ENCODE measurements around the gene RACK1.

RACK1 gene

DNA sequence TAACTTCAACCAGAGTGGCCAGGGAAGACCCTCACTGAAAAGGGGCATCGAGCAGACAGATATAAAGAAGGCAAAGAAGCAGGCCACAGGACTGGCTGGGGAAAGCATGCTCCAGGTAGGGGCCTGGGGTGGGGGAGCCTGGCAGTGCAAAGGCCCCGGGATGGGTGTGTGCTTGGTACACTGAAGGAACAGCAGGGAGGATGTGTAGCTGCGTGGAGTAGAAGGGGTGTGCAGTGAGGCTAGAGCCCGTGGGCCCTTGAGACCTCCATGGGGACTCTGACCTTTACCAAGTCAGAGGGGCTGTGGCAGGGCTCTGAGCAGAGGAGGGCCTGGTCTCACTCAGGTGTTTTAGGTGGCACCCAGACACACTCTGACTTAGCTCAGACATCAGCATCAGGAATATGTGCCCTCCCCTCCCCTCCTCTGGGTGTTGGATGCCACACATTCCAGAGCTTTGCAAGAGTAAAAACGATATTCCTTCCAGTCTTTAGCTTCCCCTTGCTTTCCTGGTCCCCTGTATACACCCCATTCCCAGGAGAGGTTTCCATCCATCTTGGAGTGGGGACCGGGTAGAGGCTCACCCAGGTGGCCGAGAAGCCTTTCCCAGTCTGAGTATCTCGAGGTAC is 46.3 kb downstream of the RACK1 start:
- Histone ChIP-seq H3K36me3 (ENCODE audit: insufficient read depth, low read depth, low read length) (no peaks in the 10 kb centered on the region), H3K9ac (ENCODE audit: low read depth, low read length) (no peak overlapping the region), H3K9me3 (ENCODE audit: insufficient read depth, low read depth, low read length) (no peaks in the 10 kb centered on the region), H3K4me3 (ENCODE audit: low read length) (no peak overlapping the region), H3K27ac (ENCODE audit: low read length) (no peak overlapping the region), H3K4me1 (ENCODE audit: insufficient read depth, low read length) (peaks cover 10% of the 10 kb centered on the region), H3K27me3 (ENCODE audit: insufficient read depth, low read length) (peaks cover 59% of the 10 kb centered on the region)

DNA sequence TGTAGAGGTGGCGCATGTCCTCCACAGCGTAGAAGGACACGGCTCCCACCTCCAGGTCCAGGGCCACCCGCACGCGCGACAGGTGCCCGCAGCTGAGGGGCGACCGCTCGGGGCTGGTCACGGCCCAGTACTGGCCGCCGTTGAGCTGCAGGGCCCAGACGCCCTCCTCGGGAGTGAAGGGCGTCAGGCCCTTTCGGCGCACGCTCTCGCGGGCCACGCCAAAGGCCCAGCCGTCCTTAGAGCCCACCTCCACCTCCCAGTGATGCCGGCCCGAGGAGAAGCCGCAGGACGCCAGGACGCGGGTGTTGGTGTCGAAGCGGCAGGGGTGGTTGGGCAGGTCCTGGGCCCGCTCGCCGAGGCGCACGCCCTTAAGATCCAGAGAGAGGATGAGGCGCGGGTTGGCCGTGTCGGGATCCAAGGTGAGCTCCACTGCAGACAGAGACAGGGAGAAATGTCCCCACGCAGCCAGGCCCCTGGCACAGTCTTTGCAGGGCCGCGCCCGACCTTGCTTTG is 48.4 kb downstream of the RACK1 start:
- no peak overlapping the region for H3K4me3 ChIP-seq (ENCODE audit: low read length)
- H3K27ac ChIP-seq (ENCODE audit: low read length), result no peak overlapping the region
- no peak overlapping the region for H3K9ac ChIP-seq (ENCODE audit: low read depth, low read length)
- H3K4me1 ChIP-seq (ENCODE audit: insufficient read depth, low read length), result peaks cover 10% of the 10 kb centered on the region
- H3K36me3 ChIP-seq (ENCODE audit: insufficient read depth, low read depth, low read length), result no peaks in the 10 kb centered on the region
- H3K9me3 ChIP-seq (ENCODE audit: insufficient read depth, low read depth, low read length), result no peaks in the 10 kb centered on the region
- peaks cover 49% of the 10 kb centered on the region for H3K27me3 ChIP-seq (ENCODE audit: insufficient read depth, low read length)

DNA sequence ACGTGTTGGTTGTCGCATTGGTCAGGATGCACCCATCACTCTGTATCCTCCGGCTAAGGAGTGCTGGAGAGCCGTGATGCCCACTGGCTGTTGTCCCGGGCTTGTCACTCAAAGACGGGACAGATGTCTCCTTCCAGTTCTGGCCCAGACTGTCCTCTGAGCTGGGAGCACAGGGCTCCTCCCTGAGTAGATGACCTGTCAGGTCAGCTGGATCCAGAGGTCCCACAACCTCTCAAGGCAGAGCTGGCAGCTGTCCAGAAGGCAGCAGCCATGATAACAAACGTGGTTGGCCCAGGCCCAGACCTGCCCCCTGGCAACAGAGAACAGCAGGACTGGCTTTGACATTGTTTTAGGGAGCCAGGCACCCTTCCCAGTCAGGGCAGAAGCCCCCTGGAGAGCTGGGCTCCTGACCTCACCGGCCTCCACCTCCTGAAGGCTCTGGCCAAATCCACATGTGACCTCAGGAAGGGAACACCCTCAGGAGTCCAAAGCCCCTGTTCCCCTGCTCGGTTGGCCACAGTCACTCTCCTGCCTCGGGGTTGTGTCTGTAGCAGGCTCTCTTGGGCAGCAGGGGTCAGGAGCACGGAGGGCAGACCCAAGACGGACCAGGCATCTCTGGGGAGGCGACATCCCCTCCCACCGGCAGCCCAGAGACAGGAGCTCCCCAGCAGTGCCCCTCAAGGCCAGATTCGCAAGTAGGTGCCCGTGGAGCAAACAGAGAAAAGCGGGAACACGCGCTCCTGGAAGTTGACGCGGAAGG is 49.0 kb downstream of the RACK1 start:
- Histone ChIP-seq H3K4me1 (ENCODE audit: insufficient read depth, low read length) (peaks cover 10% of the 10 kb centered on the region), H3K9me3 (ENCODE audit: insufficient read depth, low read depth, low read length) (no peaks in the 10 kb centered on the region), H3K4me3 (ENCODE audit: low read length) (no peak overlapping the region), H3K36me3 (ENCODE audit: insufficient read depth, low read depth, low read length) (no peaks in the 10 kb centered on the region), H3K27ac (ENCODE audit: low read length) (no peak overlapping the region), H3K9ac (ENCODE audit: low read depth, low read length) (no peak overlapping the region), H3K27me3 (ENCODE audit: insufficient read depth, low read length) (peaks cover 49% of the 10 kb centered on the region)

DNA sequence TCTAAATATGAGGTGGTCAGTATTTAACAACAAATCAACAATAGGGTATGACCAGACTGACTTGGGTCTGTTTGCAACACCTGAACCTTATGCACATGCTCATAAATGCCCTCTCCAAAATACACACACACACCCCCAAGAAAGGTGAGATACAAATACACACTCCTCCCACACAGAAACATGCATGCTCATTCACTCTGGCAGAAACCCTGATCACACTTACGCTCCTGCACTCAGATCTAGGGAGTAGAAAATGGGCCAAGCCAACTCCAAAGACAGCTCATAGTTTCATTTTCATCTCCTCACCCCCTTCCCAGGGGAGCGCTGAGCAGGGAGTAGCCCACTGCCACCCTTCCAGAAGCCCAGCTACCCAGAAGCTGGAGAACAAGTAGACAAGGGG is 50.0 kb downstream of the RACK1 start:
- Histone ChIP-seq H3K27me3 (ENCODE audit: insufficient read depth, low read length) (peaks cover 49% of the 10 kb centered on the region), H3K9ac (ENCODE audit: low read depth, low read length) (no peak overlapping the region)

DNA sequence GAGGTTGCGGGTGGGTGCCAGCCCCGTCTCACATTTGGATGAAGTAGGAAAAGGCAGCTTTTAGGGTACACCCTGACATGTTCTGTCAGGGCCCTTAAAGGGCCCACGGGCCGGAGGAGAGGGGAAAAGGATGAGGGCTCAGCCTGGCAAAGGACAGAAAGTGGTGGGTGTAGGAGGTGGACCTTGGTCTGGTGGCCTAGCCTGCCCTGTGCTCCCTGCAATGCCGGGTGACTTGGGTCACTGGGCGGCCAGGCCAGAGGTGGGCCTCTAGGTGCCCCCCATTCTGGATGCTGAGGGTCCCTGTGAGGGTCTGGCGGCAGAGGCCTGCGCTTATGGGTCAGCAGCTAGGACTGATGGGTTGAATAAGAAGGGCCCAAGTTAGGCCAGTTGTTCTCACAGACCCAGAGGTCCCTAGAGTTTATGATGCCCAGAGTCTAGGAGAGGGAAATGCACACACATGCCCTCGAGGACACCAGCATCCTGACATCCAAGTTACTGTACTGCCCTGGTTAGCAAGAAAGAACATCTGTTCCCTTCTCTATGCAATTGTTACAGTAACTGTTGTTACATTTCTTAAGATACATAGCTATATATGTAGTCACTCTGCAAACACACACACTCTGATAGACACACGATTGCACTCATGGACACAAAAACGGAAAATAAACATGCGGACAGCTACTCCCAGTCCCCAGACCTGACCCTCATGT is 51.2 kb downstream of the RACK1 start:
- Histone ChIP-seq H3K9ac (ENCODE audit: low read depth, low read length) (peak overlapping the region; percentile 65; the same call in 1 of the 2 replicates), H3K4me1 (ENCODE audit: insufficient read depth, low read length) (0 out of 2 replicates have a peak, but pooled peaks cover under 1% of the 10 kb centered on the region), H3K9me3 (ENCODE audit: insufficient read depth, low read depth, low read length) (no peaks in the 10 kb centered on the region), H3K27me3 (ENCODE audit: insufficient read depth, low read length) (peaks cover 41% of the 10 kb centered on the region), H3K4me3 (ENCODE audit: low read length) (peak overlapping the region; percentile 97), H3K36me3 (ENCODE audit: insufficient read depth, low read depth, low read length) (no peaks in the 10 kb centered on the region), H3K27ac (ENCODE audit: low read length) (no peak overlapping the region)

More for the DNA sequence above, 50.0 kb downstream of the RACK1 start:
- Histone ChIP-seq H3K4me3 (ENCODE audit: low read length) (no peak overlapping the region), H3K9me3 (ENCODE audit: insufficient read depth, low read depth, low read length) (no peaks in the 10 kb centered on the region), H3K4me1 (ENCODE audit: insufficient read depth, low read length) (peaks cover 9% of the 10 kb centered on the region; the same call in 1 of the 2 replicates), H3K27ac (ENCODE audit: low read length) (no peak overlapping the region), H3K36me3 (ENCODE audit: insufficient read depth, low read depth, low read length) (no peaks in the 10 kb centered on the region)

DNA sequence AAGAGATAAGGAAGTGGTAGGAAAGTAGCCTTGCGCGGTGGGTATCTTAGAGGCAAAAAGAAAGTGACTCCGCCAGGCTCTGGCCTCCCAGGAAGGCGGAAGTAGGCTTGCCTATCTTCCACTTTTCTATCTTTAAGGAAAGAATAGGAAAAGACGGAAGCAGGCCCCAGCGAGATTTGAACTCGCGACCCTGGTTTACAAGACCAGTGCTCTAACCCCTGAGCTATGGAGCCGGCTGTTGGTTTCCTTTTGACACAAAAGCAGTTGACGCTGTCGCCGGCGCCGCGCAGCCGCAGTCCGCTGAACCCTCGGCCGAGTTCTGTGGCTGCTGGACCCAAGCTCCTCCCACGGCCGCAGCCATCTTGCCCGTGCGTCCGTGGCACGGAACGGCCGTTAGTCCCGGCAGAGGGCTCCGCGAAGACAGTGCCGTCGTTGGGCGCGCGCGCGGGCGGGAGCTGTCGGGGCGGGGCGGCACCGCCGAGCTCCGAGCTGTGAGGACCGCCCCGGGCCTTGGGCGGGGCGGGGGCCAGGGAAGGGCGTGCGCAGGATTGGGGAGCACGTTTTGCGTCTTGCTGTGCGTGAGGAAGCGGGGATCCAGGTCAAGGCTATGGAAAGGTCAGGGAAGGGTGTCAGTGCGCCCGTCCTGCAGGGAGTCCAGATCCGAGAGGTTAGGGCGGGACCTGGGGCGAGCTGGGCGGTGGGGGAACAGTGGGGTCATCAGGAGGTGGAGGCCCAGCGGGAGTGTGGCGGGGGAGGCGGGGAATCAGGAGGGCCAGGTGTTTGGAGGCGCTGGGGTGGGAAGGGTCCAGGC is 52.0 kb downstream of the RACK1 start:
- H3K27me3 ChIP-seq (ENCODE audit: insufficient read depth, low read length), result peaks cover 41% of the 10 kb centered on the region
- peak overlapping the region; percentile 97 for H3K4me3 ChIP-seq (ENCODE audit: low read length)
- no peaks in the 10 kb centered on the region for H3K9me3 ChIP-seq (ENCODE audit: insufficient read depth, low read depth, low read length)
- H3K36me3 ChIP-seq (ENCODE audit: insufficient read depth, low read depth, low read length), result no peaks in the 10 kb centered on the region
- H3K9ac ChIP-seq (ENCODE audit: low read depth, low read length), result peak overlapping the region; percentile 65; the same call in 1 of the 2 replicates
- no peaks in the 10 kb centered on the region for H3K4me1 ChIP-seq (ENCODE audit: insufficient read depth, low read length)
- no peak overlapping the region for H3K27ac ChIP-seq (ENCODE audit: low read length)

DNA sequence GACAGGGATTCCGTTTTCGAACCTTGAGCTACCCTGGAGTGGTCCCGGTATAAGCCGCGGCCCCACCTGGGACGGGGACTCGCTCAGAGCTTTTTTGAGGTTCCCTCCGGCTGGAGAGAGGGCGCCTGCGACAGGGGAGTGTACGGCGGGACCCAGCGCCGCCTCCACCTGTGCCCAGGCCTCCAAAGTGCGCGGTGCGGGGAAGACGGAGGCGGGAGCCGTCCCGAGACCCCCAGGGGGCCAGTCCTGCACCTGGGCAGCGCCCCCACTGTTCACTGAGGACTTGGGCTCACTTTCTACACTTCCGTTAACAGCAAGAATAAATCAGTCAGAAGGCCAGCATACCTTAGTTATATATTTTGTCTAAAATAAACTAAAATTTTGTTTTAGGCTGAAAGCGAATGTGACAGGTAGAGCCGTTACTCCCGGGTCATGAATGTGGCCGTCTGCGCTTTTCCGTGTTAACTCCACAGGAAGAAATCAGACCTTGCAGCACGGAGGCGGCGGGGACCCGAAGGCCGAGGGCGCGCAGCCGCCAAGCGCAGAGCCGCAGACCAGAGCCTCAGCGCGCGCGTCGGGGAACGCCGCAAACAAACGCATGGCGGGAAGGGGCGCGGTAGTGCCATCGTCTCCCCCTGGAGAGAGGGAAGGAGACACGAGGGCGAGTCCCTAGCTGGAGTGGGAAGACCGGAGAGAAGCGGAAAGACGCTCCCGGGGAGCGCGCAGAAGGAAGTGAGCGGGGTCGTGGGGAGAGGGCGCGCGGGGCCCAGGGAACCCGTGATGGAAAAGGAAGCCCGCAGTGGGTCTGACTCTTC is 52.8 kb downstream of the RACK1 start:
- Histone ChIP-seq H3K4me1 (ENCODE audit: insufficient read depth, low read length) (no peaks in the 10 kb centered on the region), H3K4me3 (ENCODE audit: low read length) (peak overlapping the region; percentile 97), H3K9ac (ENCODE audit: low read depth, low read length) (peak overlapping the region; percentile 56; the same call in 1 of the 2 replicates), H3K27ac (ENCODE audit: low read length) (no peak overlapping the region), H3K36me3 (ENCODE audit: insufficient read depth, low read depth, low read length) (no peaks in the 10 kb centered on the region), H3K9me3 (ENCODE audit: insufficient read depth, low read depth, low read length) (no peaks in the 10 kb centered on the region), H3K27me3 (ENCODE audit: insufficient read depth, low read length) (peaks cover 41% of the 10 kb centered on the region)

DNA sequence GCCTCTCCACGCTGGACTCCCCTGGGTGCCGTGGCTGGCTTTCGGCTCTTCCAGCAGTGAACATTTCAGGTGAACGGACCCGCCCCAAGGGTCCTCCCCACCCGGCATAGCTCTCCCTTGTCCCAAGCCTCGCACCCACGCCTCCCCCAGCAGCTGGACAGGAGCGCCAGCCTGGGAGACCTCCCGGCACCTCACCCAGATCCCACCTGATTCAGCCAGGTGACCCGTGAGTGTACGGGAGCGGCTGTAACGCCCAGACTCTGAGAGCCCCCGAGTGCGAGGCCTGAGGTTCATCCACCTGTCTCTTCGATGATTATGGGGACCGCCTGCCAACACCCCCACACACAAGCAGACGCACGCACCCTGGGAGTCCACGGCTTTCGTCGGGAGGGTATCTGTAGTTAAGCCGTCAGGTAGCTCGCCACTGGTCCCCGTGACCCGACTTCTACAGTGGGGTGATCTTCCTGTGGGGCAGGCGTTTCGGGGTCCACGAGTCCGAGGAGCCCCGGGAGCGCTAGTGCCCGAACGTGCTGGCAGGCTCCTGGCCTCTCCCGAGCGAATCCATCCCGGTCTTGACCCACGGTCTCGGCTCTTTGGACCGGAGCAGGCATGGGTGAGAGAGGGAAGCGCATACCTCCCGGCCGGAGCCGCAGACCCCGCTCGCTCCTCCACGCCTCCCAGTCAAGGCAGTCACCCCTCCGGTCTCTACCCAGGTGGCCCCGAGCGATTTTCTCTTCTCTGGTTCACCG is 53.6 kb downstream of the RACK1 start:
- Histone ChIP-seq H3K4me3 (ENCODE audit: low read length) (peak overlapping the region; percentile 97), H3K9ac (ENCODE audit: low read depth, low read length) (no peak overlapping the region), H3K9me3 (ENCODE audit: insufficient read depth, low read depth, low read length) (no peaks in the 10 kb centered on the region), H3K36me3 (ENCODE audit: insufficient read depth, low read depth, low read length) (no peaks in the 10 kb centered on the region), H3K27ac (ENCODE audit: low read length) (no peak overlapping the region), H3K4me1 (ENCODE audit: insufficient read depth, low read length) (no peaks in the 10 kb centered on the region), H3K27me3 (ENCODE audit: insufficient read depth, low read length) (peaks cover 41% of the 10 kb centered on the region)

DNA sequence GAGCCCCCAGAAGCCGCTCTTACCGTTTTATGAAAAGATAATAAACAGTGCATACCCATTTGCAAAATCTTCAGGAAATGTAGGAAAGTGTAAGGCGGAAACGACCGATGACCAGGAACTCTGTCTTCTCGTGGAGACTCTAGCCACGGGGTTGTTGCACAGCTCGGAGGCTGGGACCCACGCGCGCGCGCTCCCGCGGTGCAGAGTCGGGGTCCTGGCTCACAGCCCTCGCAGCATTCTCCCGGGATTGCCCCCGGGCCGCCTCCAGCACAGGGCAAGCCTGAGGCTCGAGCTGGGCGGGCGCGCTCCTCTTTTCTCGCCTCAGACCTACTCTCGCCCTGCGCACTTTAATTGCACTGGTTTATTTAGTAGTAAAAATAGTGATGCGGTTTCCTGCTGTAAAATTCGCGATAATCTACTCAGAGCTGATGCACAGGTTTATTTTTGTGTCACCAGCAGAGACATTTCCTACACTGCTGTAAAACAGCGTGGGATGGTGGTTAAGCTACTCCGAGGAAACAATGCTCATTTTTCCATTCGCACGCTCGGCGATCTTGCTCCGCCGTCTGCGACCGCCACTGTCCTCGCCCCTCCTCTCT is 54.2 kb downstream of the RACK1 start:
- Histone ChIP-seq H3K36me3 (ENCODE audit: insufficient read depth, low read depth, low read length) (no peaks in the 10 kb centered on the region), H3K9me3 (ENCODE audit: insufficient read depth, low read depth, low read length) (no peaks in the 10 kb centered on the region), H3K9ac (ENCODE audit: low read depth, low read length) (no peak overlapping the region), H3K4me1 (ENCODE audit: insufficient read depth, low read length) (no peaks in the 10 kb centered on the region), H3K27me3 (ENCODE audit: insufficient read depth, low read length) (peaks cover 41% of the 10 kb centered on the region), H3K27ac (ENCODE audit: low read length) (no peak overlapping the region), H3K4me3 (ENCODE audit: low read length) (peak overlapping the region; percentile 97)
